NCI-H1436 treated with DMSO at 0.1 percent for 48 hours (cell line): Measurements from ENCODE around the gene NEK7.
"Not testable (repeated sequence)": the region's sequence is repeated elsewhere in the genome, so short reads cannot be mapped to it uniquely, and the experiment has no call there.

Source experiments
- DNase-seq: peaks from one replicate; lab custom pipeline; 2025; lab: John Stamatoyannopoulos, UW

Gene NEK7

DNA sequence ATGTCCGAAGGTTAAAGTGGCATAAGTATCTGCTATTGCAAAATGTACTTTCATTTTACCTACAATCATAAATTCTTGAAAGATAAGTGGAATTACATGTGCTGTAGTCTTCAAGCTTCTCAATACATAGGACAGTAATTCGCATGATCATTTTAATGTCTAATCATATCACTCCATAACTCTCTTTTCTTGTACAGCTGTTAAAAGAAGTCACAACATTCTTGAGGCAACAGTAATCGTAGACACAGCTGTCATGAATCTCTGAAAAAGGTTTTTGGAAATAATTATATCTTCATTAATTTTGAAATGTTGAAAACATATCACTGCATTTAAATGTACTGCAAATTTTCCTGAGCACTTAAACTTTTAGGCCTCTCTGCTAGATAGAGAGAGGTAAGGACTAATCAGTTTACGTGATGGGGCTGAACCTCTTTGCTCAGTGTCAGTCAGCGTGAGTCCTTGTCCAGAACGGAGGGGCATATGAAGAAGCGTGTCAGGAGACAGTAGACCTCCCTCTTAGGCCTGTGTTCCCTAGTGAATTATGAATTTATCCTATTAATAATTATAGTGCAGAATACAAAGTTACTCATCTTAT, 133.4 kb downstream of the NEK7 start:
- no peak for DNase-seq

DNA sequence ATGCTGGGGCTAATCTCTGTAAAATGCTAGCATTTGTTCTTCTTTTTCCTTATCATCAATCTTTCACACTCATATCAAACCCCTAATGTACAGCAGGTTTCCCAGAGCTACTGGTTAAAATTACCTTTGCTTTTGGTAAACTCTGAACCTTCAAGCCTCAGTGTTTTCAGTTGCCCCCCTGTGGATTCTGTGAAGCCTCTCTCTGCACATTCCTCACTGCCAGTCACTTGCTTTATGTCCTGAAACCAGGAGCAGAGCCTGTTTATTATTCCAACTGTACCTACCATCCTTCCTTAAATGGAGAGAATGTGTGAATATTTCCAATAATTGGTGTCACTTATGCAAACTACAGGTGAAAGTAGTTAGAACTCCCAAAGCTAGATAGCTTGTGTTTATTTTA, 134.2 kb downstream of the NEK7 start:
- no peak for DNase-seq

DNA sequence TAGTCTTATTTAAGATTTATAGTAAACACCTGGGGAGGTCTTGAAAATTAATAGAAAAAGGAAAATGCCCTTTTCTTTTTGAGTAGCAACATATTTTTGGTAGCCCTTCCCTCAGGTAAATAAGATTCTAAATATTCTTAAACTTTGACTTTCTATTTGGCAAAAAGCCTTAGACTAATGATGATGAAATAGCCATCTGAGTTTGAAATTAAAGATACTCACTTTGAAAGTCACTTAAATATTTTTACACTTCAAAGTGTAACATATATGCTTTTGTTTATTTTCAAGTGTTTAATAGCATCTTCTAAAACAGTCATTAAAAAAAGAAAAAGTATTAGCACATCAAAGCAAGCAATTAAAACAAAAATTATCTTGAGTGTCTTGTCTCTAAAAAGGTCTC, 135.1 kb downstream of the NEK7 start:
- no peak for DNase-seq

DNA sequence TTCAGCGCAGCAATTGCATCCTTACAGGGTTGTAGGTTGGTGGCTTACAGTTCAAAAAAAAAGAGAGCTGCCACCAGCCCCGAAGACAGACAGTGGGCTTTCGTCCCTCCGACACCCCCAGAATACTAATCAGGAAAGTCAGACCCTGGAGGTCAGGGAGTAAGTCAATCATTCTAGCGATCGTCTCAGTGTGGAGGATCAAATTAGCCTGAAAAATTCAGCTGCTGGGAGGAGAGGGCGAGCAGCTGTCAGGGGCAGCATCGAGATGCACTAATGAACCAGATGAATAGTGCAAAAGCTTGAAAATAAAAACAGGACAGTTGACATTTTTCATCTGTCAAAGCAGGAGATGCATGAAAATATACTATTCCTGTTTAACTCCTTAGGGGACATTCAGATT, 138.4 kb downstream of the NEK7 start:
- no peak for DNase-seq

DNA sequence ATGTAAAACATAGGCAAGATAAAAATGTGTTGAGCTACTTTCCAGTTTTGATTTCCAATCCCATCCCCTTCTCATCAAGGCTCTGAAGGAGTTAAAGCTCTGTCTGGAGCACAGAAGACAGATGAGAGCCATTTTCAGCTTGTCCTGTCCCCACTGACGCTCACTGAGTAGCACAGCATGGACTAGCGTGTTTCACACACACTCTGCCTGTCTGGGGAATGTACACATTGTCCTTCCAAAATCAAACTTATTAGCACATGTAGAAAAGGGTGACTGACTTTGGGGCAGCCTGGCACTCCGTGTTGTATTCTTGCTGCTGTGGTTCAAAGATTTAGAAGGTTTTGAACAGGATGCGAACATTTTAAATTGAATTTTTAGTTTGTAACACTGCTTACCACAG, 139.2 kb downstream of the NEK7 start:
- DNase-seq, result no peak

DNA sequence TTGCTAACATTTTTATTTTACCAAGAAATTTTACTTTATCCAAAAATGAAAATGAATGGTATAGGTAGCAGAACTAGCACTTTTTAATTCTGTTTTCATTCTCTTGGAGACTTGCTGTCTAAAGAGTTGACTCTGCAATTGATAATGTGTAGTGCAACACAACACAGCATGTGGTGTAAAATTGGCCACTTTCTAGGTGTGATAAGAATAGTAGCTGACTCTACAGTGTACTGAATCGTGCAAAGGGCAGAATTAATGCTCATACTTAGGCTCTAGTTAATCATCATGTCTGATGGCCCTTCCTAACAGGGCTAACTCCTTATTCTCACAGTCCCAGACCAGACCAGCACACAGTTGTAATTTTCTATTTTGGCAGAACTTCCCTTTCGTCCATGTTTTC, 140.5 kb downstream of the NEK7 start:
- DNase-seq, result no peak

DNA sequence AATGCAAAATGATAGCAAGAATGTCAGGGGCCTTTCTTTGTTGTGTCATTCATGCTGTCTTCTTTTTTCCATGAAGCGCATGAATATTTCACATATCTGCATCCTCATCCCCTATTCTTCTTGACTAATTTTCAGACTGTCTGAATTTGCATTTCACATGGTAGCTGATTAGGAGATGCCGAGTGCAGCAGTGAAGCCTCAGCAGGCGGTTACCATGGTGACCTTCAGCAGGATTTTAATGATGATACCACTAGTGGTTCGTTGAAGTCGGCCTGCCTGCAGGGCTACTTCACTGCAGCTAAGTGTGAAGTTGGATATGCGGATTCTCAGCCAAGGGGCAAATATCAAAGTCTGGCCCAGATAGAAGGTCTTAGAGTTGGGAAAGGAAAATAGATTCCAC, 141.8 kb downstream of the NEK7 start:
- DNase-seq, result no peak

DNA sequence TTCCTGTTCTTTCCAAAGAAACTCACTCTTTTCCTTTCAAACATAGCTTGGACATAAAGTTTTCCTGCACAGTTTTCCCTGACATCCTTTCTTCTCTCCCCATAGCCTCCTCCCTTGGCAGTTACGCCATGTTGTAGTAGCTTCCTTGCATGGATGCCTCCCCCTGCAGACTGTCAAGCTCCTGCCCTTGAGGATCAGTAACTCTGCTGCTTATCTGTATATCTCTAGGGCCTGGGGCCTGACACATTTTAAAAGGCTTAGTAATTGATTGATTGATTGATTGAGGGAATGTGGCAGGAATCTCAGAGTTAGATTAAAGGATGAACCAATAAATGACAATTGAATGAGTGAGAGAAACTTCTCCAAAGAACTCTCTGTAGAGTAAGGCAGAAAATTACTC, 143.7 kb downstream of the NEK7 start:
- DNase-seq, result no peak

DNA sequence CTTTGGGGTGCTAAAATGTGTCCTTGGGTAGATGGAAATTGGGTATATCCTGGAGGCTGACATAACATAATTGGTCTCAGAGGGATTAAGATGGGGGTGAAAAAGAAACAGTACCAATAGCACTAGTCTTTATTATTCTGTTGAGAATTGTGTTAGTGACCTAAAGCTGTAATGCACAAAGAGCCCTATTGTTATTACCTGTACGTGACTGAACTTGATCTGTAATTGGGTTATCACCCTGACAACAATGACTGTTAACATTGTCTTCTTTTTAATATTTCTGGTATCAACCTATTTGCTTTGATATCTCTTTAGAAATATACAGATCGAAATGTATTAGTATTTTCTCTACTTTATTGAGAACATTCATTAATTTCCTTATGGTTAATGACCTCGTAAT, 147.6 kb downstream of the NEK7 start:
- DNase-seq, result no peak

DNA sequence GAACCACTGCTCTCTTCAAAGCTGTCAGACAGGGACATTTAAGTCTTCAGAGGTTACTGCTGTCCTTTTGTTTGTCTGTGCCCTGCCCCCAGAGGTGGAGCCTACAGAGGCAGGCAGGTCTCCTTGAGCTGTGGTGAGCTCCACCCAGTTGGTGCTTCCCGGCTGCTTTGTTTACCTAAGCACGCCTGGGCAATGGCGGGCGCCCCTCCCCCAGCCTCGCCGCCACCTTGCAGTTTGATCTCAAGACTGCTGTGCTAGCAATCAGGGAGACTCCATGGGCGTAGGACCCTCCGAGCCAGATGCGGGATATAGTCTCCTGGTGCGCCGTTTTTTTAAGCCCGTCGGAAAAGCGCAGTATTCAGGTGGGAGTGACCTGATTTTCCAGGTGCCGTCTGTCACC, 158.0 kb downstream of the NEK7 start:
- DNase-seq, result not testable (repeated sequence)

DNA sequence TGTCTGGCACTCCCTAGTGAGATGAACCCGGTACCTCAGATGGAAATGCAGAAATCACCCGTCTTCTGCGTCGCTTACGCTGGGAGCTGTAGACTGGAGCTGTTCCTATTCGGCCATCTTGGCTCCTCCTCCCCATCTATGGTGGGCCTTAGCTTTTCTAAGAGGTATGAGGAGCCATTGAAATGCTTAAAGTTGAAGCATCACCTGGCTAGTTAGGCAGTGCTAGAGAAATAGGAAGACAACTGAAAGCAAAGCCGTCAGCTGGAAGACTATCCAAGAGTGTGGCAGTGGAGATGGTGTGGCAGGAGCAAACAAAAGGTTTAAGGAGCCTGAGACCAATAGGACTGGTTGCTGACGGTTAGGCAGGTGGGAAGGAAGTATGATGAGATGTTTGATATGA, 158.5 kb downstream of the NEK7 start:
- not testable (repeated sequence) for DNase-seq

DNA sequence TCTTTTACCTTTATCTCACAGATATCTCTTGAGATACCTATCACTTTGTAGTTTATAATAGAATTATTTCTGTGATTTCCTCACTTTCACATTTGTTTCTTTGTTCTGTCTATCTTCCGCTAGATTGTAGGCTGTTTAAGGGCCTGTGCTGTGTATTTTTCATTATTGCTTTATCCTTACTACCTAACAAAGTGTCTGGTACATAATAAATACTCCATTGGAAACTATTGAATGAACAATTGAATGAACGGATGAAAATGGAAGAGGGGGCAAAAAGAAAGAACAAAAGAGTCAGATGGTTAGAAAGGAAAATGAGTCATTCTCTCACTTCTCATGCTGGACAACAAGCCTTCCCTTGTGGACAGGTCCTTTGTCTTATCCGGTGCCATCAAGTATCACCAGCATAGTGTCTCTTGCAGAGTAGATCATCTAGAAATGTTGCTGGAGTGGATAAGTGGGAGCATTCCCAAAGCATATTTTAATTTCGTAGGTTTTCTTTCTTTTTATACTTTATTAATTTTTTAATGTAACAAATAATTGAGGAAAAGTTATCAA, 159.8 kb downstream of the NEK7 start:
- DNase-seq, result no peak

DNA sequence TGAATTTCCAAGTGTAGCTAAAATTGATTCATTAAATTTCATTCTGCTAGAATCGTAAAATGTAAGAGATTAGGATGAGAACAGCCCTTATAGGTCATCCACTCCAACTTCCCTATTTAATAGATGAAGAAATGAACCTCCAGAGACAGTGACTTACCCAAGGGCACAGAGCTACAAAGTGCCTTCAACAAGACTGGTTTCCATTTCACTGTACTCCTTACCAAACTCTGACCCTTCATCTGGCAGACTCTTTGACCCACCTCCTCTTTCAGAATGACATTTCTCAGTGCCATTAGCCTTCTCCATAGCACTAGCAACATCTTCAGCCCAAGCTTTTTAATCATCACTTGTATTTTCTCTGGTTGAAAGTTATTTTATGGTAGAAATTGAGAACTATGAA, 161.3 kb downstream of the NEK7 start:
- no peak for DNase-seq

DNA sequence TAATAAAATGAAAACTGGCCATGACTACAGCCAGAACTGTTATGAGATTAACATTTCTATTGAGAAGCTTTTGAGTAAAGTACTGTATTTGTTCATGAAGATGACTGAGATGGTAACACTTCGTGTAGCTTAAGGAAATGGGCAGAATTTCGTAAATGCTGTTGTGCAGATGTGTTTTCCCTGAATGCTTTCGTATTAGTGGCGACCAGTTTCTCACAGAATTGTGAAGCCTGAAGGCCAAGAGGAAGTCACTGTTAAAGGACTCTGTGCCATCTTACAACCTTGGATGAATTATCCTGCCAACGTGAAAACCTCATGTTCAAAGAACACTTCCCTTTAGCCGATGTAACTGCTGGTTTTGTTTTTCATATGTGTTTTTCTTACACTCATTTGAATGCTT, 164.0 kb downstream of the NEK7 start:
- DNase-seq, result no peak

DNA sequence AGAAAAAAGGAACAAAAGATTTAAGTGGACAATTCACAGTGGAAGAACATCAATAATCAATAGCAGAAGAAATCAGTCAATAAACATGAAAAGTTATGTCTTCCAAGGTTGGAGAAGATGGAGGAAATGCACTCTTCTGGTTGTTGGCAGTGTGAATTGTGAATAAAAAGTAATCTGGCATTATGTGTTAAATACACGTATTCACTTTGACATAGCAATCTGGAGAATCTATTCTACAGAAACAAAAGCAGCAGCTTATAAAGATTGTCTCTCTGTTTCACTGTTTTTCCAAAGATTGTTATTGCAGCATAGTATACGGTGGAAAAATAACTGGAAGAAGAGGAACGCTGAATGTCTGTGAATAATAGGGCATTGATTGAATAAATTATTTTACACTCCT, 169.4 kb downstream of the NEK7 start:
- DNase-seq, result no peak

DNA sequence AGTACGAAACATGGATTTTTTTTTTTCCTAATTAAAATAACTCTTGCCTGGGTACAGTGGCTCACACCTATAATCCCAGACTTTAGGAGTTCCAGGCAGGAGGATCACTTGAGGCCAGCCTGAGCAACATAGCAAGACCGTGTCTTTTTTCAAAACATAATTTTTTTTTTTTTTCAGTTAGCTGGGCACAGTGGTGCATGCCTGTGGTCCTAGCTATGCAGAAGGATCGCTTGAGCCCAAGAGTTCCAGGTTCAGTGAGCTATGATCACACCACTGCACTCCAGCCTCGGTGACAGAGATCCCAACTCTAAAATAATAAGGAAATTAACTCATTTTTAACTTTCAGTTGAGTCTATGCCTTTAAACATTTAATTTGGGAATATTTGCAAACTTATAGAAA, 170.1 kb downstream of the NEK7 start:
- DNase-seq, result no peak

DNA sequence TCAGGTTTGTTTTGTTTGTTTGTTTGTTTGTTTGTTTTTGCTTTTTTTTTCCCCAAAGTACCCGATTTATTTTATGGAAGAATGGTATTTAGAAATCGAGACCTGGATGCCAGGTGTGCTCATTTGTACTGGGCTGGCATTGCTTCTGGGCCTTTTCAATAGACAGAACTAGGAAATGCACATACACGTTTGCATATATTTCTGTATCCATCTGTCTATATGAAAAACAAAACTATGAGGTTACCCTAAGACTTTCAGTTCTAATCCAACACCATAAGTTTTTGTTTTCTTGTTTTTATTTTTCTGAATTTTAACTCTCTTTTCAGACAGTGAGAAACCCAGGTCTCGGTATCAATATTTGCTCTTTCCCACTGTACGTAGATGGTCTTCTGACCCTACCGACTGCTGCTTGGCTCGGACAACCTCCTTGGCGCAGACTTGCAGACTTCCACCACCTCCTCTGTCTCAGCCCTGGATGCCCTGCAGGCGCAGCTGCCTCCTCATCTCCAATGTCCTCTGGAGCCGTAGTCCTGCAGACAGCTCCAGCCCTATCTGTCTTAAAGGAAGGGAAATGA, 171.7 kb downstream of the NEK7 start:
- DNase-seq, result no peak

DNA sequence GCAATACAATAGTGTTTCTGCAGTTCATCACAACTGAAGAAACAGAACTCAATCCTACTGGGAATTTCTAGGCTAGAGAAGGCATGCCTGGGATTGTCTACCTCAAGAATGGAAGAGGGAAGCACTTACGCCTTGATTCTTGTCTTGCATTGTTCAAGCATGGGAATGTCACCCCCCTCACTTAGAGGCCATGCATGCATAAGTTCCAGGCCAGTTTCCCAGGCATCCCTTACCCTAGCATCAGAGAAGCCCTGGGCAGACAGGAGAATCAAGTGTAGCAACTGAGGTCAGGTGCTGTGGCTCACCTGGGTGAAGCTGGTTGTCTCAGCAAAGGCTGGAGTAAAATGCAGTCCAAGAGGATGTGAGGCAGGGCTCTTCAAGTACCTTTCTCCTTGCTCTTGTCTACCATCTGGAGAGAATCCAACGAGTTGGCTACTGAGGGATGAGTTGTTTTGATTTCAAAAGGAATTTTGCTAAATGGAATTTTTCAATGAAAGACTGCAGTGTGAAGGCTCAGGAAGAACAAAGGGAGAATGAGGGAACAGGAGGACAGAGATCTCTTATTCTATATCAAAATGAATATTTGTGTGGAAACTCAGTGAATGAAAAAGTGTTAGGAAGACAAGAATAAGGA, 174.3 kb downstream of the NEK7 start:
- no peak for DNase-seq

DNA sequence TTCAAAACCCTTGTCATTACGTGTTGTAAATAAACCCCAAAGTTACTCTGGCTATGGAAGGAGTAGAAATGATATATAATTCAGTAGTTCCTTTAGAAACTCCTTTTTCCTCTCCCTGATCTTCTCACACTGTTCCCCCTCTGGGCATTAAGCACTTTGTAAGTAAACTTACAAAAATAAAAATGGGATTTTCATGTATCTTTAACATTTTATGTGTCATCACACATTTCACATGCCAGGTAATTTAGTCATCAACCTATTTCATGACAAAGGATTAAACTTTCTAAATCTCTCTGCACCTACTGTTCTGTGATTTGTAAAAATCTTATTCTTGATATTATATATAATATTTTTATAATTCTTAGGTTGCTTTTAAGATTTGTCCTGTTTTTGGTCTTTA, 176.9 kb downstream of the NEK7 start:
- DNase-seq, result no peak

DNA sequence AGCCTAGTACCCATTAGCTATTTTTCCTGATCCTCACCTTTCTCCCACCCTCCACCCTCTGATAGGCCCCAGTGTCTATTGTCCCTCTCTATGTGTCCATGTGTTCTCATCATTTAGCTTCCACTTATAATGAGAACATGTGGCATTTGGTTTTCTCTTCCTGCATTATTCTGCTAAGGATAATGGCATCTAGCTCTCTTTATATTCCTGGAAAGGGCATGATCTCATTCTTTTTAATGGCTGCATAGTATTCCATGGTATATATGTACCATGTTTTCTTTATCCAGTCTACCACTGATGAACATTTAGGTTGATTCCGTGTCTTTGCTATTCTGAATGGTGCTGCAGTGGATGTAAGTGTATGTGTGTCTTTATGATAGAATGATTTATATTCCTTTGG, 178.9 kb downstream of the NEK7 start:
- DNase-seq, result no peak

DNA sequence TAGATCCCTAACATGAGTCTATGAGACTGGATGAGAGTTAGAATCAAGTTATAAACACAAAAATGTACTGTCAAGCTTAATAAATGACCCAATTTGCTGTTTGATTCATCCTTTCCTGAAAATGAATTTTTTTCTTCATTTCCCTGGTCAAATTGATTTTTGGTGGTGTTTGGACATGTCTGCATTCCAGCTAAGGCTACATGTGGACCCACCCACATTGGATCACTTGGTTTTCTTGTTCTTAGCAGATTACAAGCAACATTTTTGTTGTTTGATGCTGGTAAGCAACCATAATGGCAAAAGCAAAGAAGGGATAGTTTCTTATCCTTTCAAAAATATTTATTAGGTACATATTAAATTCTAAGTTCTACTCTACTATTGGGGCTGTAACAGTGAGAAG, 181.1 kb downstream of the NEK7 start:
- no peak for DNase-seq

DNA sequence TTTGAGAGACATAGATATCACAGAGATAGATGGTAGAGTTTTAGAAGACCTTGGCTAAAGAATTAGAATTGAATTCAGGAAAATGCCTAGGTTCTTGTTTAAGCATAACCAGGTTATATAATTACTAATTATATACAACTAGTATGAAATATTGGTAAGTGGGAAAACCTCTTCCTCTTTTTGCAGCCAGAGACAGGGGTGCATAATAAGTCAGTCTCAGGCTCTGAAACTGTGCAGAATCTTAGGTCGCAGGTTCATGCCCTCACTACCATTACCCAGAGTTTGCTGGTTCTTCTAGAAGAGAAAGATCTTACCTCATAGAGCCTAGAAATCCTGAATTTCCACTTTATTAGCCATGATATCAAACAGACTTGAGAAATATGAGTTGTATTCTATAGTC, 183.3 kb downstream of the NEK7 start:
- DNase-seq, result no peak

DNA sequence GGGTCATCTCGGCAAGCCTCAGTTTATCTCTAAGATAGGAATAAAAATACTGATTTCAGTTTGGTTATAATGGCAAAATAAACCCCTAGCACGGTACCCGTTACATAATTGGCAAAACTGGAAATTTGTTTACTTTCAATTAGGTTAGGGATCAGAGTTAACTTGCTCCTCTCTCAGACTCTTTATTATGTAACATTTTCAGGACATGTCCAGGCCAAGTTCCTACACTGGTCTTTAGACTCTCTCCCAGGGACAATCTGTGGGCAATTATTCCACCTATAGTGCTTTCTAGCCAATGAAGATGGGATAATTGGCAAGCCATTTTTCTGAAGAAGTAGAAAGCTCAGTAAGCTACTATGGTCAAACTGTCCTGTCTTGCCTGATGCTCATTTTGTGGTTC, 189.4 kb downstream of the NEK7 start:
- no peak for DNase-seq

DNA sequence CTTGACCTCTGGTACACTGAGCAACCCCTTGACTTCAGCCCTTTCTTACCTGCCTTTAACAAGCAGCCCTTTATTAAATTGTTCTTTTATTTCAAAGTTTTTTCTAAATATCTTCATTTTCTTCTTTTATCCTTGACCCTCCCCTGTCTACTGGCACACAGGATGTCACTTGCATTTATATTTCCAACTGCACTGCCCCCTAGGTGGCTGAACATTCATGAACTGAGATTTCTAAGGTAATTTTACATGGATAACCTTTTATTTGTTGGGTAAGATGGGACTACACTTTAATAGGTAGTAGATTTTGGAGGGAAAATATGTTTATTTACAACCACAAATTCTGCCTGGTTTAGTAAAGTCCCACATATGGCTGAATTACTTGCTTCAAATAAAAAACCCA, 193.7 kb downstream of the NEK7 start:
- no peak for DNase-seq
